ENCODE measurements around the gene POU2F2.

POU2F2 gene

GRCh38 chr19:42153672-42154433 is 21.6 kb upstream of the POU2F2 start:
- no peak overlapping the region for H3K4me3 ChIP-seq (ENCODE audit: low read depth in 1 of 2, low read length in 2 of 2)
- no peaks in the 10 kb centered on the region for H3K4me1 ChIP-seq (ENCODE audit: control insufficient read depth in 1 of 2, insufficient read depth in 2 of 2, low read length in 2 of 2)
- H3K36me3 ChIP-seq (ENCODE audit: control insufficient read depth in 1 of 2, insufficient read depth in 2 of 2, low read length in 2 of 2): no peaks in the 10 kb centered on the region
- peaks cover 5% of the 10 kb centered on the region for H3K27me3 ChIP-seq (ENCODE audit: low read depth, low read length)
- no peaks in the 10 kb centered on the region for H3K9me3 ChIP-seq (ENCODE audit: control insufficient read depth in 1 of 2, low read length in 2 of 2)
- H3K27ac ChIP-seq (ENCODE audit: low read length): no peak overlapping the region

GRCh38 chr19:42152910-42153671 is 20.8 kb upstream of the POU2F2 start:
- peaks cover 5% of the 10 kb centered on the region for H3K27me3 ChIP-seq (ENCODE audit: low read depth, low read length)
- no peak overlapping the region for H3K4me3 ChIP-seq (ENCODE audit: low read depth in 1 of 2, low read length in 2 of 2)
- no peaks in the 10 kb centered on the region for H3K4me1 ChIP-seq (ENCODE audit: control insufficient read depth in 1 of 2, insufficient read depth in 2 of 2, low read length in 2 of 2)
- H3K27ac ChIP-seq (ENCODE audit: low read length): no peak overlapping the region
- H3K9me3 ChIP-seq (ENCODE audit: control insufficient read depth in 1 of 2, low read length in 2 of 2): no peaks in the 10 kb centered on the region
- H3K36me3 ChIP-seq (ENCODE audit: control insufficient read depth in 1 of 2, insufficient read depth in 2 of 2, low read length in 2 of 2): no peaks in the 10 kb centered on the region

GRCh38 chr19:42151782-42152684 is 19.8 kb upstream of the POU2F2 start:
- H3K4me3 ChIP-seq (ENCODE audit: low read depth in 1 of 2, low read length in 2 of 2): no peak overlapping the region
- H3K27me3 ChIP-seq (ENCODE audit: low read depth, low read length): peaks cover 5% of the 10 kb centered on the region
- H3K9me3 ChIP-seq (ENCODE audit: control insufficient read depth in 1 of 2, low read length in 2 of 2): no peaks in the 10 kb centered on the region
- no peak overlapping the region for H3K27ac ChIP-seq (ENCODE audit: low read length)
- H3K4me1 ChIP-seq (ENCODE audit: control insufficient read depth in 1 of 2, insufficient read depth in 2 of 2, low read length in 2 of 2): no peaks in the 10 kb centered on the region
- no peaks in the 10 kb centered on the region for H3K36me3 ChIP-seq (ENCODE audit: control insufficient read depth in 1 of 2, insufficient read depth in 2 of 2, low read length in 2 of 2)

DNA sequence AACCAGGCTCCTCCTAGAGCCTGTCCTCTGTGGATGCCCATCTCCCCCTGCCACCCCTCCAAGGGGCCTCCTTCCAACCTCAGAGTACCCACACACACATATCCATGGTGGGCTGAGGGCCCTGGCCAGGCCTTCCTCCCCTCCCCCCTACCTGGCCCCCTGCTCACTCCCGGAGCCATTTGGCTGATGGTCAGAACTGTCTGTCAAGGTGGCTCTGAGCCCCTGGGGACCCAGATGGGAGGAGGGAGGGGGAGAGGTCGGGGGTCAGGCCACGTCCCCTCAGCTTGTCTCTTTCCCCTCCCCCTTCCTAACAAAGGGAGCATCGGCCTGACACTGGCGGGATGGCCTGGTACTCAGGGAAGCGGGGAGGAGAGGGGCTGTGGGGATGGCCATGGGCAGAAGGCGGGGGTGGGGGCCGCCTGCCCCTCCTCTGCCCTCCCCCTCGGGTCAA is 18.7 kb upstream of the POU2F2 start:
- Histone ChIP-seq H3K4me1 (ENCODE audit: control insufficient read depth in 1 of 2, insufficient read depth in 2 of 2, low read length in 2 of 2) (no peaks in the 10 kb centered on the region), H3K27me3 (ENCODE audit: low read depth, low read length) (peaks cover 5% of the 10 kb centered on the region)

DNA sequence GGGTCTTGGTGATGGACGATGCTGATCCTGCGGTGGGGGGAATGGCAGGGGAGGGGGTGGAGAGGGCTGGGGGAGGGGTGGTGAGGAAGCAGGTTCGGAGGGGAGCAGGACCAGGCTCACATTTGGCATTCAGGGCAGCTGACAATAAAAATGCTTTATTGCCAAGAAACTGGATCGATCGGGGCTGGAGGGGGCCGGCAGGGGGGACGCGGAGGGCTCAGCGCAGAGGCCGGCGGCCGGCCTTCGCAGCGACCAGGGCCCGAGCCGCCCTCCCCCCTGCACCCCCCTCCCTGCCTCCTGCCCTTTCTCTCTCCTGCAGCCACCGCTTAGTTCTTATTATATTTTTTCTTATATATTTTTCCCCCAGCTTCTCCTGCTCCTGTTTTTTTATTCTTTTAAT is 18.1 kb upstream of the POU2F2 start:
- Histone ChIP-seq H3K4me3 (ENCODE audit: low read depth in 1 of 2, low read length in 2 of 2) (no peak overlapping the region), H3K27me3 (ENCODE audit: low read depth, low read length) (peaks cover 4% of the 10 kb centered on the region), H3K4me1 (ENCODE audit: control insufficient read depth in 1 of 2, insufficient read depth in 2 of 2, low read length in 2 of 2) (no peaks in the 10 kb centered on the region), H3K27ac (ENCODE audit: low read length) (no peak overlapping the region), H3K9me3 (ENCODE audit: control insufficient read depth in 1 of 2, low read length in 2 of 2) (no peaks in the 10 kb centered on the region), H3K36me3 (ENCODE audit: control insufficient read depth in 1 of 2, insufficient read depth in 2 of 2, low read length in 2 of 2) (no peaks in the 10 kb centered on the region)

More for the DNA sequence above, 18.7 kb upstream of the POU2F2 start:
- no peaks in the 10 kb centered on the region for H3K36me3 ChIP-seq (ENCODE audit: control insufficient read depth in 1 of 2, insufficient read depth in 2 of 2, low read length in 2 of 2)
- no peak overlapping the region for H3K4me3 ChIP-seq (ENCODE audit: low read depth in 1 of 2, low read length in 2 of 2)
- no peak overlapping the region for H3K27ac ChIP-seq (ENCODE audit: low read length)
- no peaks in the 10 kb centered on the region for H3K9me3 ChIP-seq (ENCODE audit: control insufficient read depth in 1 of 2, low read length in 2 of 2)

GRCh38 chr19:42149447-42150202 is 17.4 kb upstream of the POU2F2 start:
- no peaks in the 10 kb centered on the region for H3K36me3 ChIP-seq (ENCODE audit: control insufficient read depth in 1 of 2, insufficient read depth in 2 of 2, low read length in 2 of 2)

DNA sequence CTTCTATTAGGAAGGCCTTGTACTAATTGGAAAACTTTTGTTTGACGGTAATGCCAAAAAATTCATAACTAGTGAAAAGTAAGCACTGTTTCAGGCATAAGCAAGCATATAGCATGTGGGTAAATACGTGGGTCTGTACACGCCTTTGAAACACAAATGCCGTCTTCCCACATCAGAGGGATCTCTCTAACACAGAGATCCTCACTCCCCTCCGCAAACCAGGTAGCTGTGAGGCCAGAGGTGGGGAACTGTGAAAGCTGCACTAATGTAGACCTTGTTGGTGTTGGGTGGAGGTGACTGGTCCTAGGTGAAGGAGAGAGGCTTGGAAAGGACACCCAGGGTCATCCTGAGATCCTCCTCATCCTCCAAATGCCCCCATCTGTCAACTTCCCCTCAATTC is 16.0 kb upstream of the POU2F2 start:
- Histone ChIP-seq H3K27me3 (ENCODE audit: low read depth, low read length) (no peaks in the 10 kb centered on the region), H3K4me1 (ENCODE audit: control insufficient read depth in 1 of 2, insufficient read depth in 2 of 2, low read length in 2 of 2) (no peaks in the 10 kb centered on the region), H3K36me3 (ENCODE audit: control insufficient read depth in 1 of 2, insufficient read depth in 2 of 2, low read length in 2 of 2) (no peaks in the 10 kb centered on the region), H3K27ac (ENCODE audit: low read length) (no peak overlapping the region), H3K4me3 (ENCODE audit: low read depth in 1 of 2, low read length in 2 of 2) (no peak overlapping the region), H3K9me3 (ENCODE audit: control insufficient read depth in 1 of 2, low read length in 2 of 2) (no peaks in the 10 kb centered on the region)

More at GRCh38 chr19:42149447-42150202, 17.4 kb upstream of the POU2F2 start:
- no peaks in the 10 kb centered on the region for H3K27me3 ChIP-seq (ENCODE audit: low read depth, low read length)
- no peak overlapping the region for H3K4me3 ChIP-seq (ENCODE audit: low read depth in 1 of 2, low read length in 2 of 2)
- H3K27ac ChIP-seq (ENCODE audit: low read length): no peak overlapping the region
- H3K9me3 ChIP-seq (ENCODE audit: control insufficient read depth in 1 of 2, low read length in 2 of 2): no peaks in the 10 kb centered on the region
- no peaks in the 10 kb centered on the region for H3K4me1 ChIP-seq (ENCODE audit: control insufficient read depth in 1 of 2, insufficient read depth in 2 of 2, low read length in 2 of 2)

DNA sequence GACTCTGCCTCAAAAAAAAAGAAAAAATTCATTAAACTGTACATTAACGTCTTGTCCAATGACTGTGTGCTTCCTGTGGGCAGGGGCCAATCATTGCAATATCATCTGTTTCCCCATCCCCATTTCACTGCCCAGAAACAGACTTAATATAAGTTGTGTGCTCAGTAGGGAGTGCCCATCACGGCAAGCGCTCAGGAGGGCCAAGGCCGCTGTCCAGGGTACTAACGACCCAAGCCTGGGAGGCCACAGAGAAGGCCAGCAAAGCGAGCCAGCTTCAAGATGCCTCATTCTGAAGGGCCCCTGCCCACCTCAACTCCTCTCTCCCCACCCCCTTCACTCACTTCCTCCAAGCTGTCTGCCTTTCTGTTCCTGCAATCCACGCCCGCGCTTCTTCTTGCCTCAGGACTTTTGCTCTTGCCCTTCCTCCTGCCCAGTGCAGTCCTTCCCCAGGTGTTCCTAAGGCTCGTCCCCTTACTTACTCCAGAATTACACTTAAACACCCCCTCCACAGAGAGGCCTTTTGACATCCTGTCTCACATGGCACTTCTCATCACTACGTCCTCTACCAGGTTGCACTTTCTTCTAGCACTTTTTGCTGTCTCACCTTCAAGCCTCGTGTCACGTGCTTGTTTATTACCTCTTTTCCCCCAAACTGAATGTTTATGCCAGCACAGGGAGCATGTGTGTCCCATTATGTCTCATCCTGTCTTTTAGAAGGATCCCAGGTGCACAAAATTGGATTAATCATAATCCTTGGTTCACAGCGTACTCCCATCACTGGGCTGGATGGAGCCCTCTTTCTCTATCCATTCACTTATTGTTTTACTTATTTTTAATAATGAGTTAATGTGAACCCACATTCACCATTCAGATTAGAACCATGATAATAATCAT is 11.3 kb upstream of the POU2F2 start:
- no peak overlapping the region for H3K4me3 ChIP-seq (ENCODE audit: low read depth in 1 of 2, low read length in 2 of 2)
- H3K4me1 ChIP-seq (ENCODE audit: control insufficient read depth in 1 of 2, insufficient read depth in 2 of 2, low read length in 2 of 2): no peaks in the 10 kb centered on the region
- no peaks in the 10 kb centered on the region for H3K9me3 ChIP-seq (ENCODE audit: control insufficient read depth in 1 of 2, low read length in 2 of 2)
- no peaks in the 10 kb centered on the region for H3K27me3 ChIP-seq (ENCODE audit: low read depth, low read length)
- no peak overlapping the region for H3K27ac ChIP-seq (ENCODE audit: low read length)
- H3K36me3 ChIP-seq (ENCODE audit: control insufficient read depth in 1 of 2, insufficient read depth in 2 of 2, low read length in 2 of 2): no peaks in the 10 kb centered on the region

- H3K4me3 ChIP-seq (ENCODE audit: low read depth in 1 of 2, low read length in 2 of 2): no peak overlapping the region
- H3K4me1 ChIP-seq (ENCODE audit: control insufficient read depth in 1 of 2, insufficient read depth in 2 of 2, low read length in 2 of 2): no peaks in the 10 kb centered on the region
- no peaks in the 10 kb centered on the region for H3K27me3 ChIP-seq (ENCODE audit: low read depth, low read length)
- no peaks in the 10 kb centered on the region for H3K9me3 ChIP-seq (ENCODE audit: control insufficient read depth in 1 of 2, low read length in 2 of 2)
- H3K27ac ChIP-seq (ENCODE audit: low read length): no peak overlapping the region
- H3K36me3 ChIP-seq (ENCODE audit: control insufficient read depth in 1 of 2, insufficient read depth in 2 of 2, low read length in 2 of 2): no peaks in the 10 kb centered on the region
Measured at GRCh38 chr19:42140125-42140754, 8.0 kb upstream of the POU2F2 start.
